ENCODE results near the gene RGP1. TPM values are rescaled to one million over a fixed set of nuclear protein-coding genes. Genes with fewer than 3 reads are reported as not detected.

The RGP1 gene
- total RNA-seq, 1 donor from 2014 or later: 11.8 TPM

GRCh38 chr9:35748242-35748857 is 737 bp upstream of the RGP1 start:
- TF ChIP-seq CTCF (IDR thresholded peaks at IDR 0.05; ENCODE audit: insufficient read depth, low read length, severe bottlenecking): no peak
- no peaks in the 10 kb centered on the region for H3K27me3 ChIP-seq (ENCODE audit: control insufficient read depth, insufficient read depth, low read length)
- FAIRE-seq (no peak), DNase-seq (ENCODE audit: low read depth) (no peak)
- peak overlapping the region; percentile 73 for H3K4me3 ChIP-seq (ENCODE audit: low read depth, low read length)
- peaks cover 27% of the 10 kb centered on the region for H3K36me3 ChIP-seq (ENCODE audit: control insufficient read depth, insufficient read depth, low read length)

- DNase-seq (ENCODE audit: low read depth): peak; percentile 40
- no peak for FAIRE-seq
Observed at GRCh38 chr9:35749515-35750255, 598 bp downstream of the RGP1 start.

GRCh38 chr9:35750256-35750531 is 1.1 kb downstream of the RGP1 start:
- no peak for TF ChIP-seq CTCF (IDR thresholded peaks at IDR 0.05; ENCODE audit: insufficient read depth, low read length, severe bottlenecking)

More at GRCh38 chr9:35749515-35750255, 598 bp downstream of the RGP1 start:
- Histone ChIP-seq H3K36me3 (ENCODE audit: control insufficient read depth, insufficient read depth, low read length) (peaks cover 21% of the 10 kb centered on the region), H3K4me3 (ENCODE audit: low read depth, low read length) (peak overlapping the region; percentile 73), H3K27me3 (ENCODE audit: control insufficient read depth, insufficient read depth, low read length) (no peaks in the 10 kb centered on the region)
- TF ChIP-seq CTCF (IDR thresholded peaks at IDR 0.05; ENCODE audit: insufficient read depth, low read length, severe bottlenecking): no peak

DNA sequence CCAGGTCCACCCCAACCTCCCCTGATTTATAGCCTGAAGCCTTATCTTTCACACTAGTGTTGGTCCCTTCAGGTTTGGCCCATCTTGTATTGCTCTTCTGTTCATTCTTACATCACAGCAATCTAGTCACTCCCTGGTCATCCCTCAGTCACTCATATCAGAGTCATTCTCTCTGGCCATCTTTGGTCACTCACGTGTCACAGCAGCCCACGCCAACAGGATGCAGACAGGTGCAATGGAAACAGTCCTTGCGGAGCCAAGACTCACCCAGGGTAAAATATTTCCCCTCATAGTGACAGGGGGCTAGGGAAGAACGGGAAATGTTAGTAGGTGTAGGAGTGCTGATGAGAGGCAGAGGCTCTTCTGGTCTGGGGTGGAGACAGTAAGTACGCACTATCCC is 4.4 kb downstream of the RGP1 start:
- TF ChIP-seq CTCF (IDR thresholded peaks at IDR 0.05; ENCODE audit: insufficient read depth, low read length, severe bottlenecking): no peak
- Histone ChIP-seq H3K27me3 (ENCODE audit: control insufficient read depth, insufficient read depth, low read length) (no peaks in the 10 kb centered on the region), H3K36me3 (ENCODE audit: control insufficient read depth, insufficient read depth, low read length) (peaks cover 19% of the 10 kb centered on the region), H3K4me3 (ENCODE audit: low read depth, low read length) (no peak overlapping the region)
- no peak for FAIRE-seq
- DNase-seq (ENCODE audit: low read depth): no peak

More at GRCh38 chr9:35750256-35750531, 1.1 kb downstream of the RGP1 start:
- DNase-seq (ENCODE audit: low read depth): no peak
- H3K36me3 ChIP-seq (ENCODE audit: control insufficient read depth, insufficient read depth, low read length): peaks cover 19% of the 10 kb centered on the region
- FAIRE-seq: no peak
- H3K27me3 ChIP-seq (ENCODE audit: control insufficient read depth, insufficient read depth, low read length): no peaks in the 10 kb centered on the region
- H3K4me3 ChIP-seq (ENCODE audit: low read depth, low read length): peak overlapping the region; percentile 73

DNA sequence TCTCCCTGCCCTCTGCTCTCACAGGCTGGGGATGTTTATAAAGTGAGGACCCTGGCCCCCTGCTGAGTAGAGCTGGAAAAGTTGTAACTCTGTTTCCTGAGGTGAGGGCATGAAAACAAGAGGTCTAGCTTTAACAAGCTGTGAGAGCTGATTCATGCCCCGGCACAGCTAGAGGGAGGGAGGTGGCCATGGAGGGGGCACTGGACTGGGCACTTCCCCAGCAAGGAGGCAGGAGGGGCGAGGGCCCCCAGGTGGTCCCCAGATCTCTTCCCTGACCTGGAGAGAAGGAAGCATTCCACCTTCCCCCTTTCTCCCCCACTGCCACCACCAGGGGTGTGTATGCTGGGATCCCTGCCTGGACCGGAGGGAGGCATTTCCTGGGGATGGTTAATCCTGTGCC is 5.2 kb downstream of the RGP1 start, which contains the start of gene MSMP:
Gene MSMP, minus strand, starts transcription at position 13 of the 400 bp plus-strand sequence. CDS start 147 bp downstream, outside the sequence.
- Histone ChIP-seq H3K4me3 (ENCODE audit: low read depth, low read length) (no peak within 1 kb of the TSS), H3K36me3 (ENCODE audit: control insufficient read depth, insufficient read depth, low read length) (peaks cover 19% of the 10 kb centered on the region), H3K27me3 (ENCODE audit: control insufficient read depth, insufficient read depth, low read length) (no peaks in the 10 kb centered on the region)
- TF ChIP-seq CTCF (IDR thresholded peaks at IDR 0.05; ENCODE audit: insufficient read depth, low read length, severe bottlenecking): no peak
- FAIRE-seq: no peak
- no peak for DNase-seq (ENCODE audit: low read depth)

Measured in bronchial epithelial cell (primary cell).